ENCODE measurements around the gene AOAH.

AOAH gene

DNA sequence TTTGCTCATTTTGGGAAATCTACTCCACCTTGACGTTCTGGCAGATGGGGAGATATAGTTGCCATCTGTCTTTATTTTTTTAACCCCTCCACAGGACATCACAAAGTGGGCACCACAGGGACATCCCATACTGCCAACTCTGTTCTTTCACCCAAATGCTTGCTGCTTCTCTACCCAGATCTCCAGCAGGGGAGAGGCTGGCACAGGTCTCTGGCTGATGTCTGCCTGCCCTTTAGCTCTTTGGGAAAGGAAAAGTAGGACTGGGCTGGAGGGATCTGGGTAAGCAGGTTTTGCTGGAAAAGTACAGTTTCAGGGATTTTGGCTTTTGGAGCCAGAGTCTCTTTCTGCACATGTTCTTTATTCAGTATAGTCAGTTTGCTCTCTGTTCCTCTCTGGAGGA lies 178.0 kb downstream of the AOAH start:
- no peak for DNase-seq (ENCODE audit: low spot score)

DNA sequence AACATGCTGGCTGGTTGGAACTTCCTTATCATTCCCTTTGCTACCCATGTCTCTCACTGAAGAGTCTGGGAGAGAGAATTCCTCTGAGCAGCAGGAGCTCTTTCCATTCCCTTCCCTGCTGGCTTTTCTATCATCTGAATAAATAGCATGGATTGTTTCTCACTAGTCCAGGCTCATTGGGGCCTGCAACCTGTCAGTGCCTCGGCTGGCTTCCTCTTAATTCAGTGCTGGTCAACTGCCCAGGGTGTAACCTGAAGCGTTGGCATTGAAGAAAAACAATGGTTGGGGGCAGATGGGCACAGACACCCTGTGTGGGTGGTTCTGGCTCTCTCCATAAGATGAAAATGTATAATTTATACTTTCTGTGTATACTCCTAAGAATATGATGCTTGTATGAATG lies 179.0 kb downstream of the AOAH start:
- DNase-seq (ENCODE audit: low spot score): no peak

DNA sequence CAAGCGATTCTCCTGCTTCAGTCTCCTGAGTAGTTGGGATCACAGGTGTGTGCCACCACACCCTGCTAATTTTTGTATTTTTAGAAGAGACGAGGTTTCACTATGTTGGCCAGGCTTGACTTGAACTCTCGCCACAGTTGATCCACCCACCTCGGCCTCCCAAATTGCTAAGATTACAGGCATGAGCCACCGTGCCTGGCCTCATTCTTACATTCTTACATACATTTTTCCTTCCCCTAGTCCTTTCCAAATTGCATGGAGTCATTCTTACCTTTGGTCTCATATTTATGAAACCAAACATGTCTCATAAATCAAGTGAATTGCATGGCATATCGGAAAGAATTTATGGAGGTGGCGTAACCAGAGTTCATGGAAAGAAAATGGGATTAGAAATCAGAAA lies 186.2 kb downstream of the AOAH start:
- no peak for DNase-seq (ENCODE audit: low spot score)

DNA sequence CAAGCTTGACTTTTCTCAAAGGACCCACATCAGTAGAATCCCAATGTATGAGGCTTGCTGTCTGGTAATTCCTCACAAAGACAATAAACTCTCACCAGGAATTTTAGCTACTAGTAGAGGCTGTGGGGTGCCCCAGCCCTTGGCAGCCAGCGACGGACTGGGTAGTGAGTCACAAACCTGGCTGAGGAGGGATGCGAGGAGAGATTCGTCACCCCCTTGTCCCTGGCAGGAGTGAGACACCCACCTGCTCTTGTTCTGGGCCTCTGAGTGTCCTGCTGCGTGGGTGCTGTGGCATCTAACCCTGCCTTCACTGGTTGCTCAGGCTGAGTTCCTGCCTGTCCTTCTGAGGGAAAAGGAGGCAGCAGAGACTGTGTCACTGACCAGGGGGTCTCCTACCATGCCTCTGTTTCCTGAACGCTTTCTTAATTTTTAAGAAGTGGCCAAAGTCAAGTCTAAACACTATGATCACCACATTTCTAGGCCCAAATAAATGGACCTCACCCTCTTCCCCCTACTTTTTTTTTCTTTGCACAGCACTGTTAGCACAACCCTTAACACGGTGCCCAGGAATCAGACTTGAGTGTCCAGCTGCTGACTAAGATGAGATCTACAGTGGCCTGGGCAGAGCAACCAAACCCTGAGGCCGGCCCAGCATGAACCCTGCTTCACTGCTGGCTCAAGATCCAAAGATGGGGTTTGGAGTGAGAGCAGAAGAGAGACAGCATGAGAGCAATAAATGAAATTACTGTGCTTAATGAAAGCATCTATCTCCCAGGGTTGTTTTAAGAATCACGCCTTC lies 188.2 kb downstream of the AOAH start:
- DNase-seq (ENCODE audit: low spot score): no peak

GRCh38 chr7:36533717-36534116 lies 190.6 kb downstream of the AOAH start:
- DNase-seq (ENCODE audit: low spot score): no peak

DNA sequence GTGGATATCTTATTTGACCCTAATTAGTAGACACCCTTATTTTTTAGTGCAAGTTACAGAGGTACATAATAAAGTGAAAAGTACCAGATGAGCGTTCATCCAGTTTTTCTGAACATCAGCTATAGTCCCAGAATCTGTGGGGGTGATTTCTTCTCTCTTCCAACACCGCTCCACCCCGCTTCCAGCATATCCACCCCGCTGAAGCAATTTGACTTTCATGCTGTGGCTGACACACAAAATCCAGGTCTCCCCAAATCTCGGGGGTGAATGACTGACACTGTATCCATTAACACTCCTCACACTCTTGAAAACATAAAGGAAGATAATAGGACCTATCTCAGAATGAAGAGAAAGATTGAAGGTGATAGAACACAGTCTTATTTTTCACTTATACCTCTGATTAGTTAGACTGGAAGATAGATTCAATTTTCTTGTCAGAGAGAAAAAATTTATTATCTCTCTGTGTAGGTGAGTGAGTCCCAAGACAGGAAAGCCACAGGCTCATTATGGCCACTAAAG lies 191.3 kb downstream of the AOAH start:
- no peak for DNase-seq (ENCODE audit: low spot score)

DNA sequence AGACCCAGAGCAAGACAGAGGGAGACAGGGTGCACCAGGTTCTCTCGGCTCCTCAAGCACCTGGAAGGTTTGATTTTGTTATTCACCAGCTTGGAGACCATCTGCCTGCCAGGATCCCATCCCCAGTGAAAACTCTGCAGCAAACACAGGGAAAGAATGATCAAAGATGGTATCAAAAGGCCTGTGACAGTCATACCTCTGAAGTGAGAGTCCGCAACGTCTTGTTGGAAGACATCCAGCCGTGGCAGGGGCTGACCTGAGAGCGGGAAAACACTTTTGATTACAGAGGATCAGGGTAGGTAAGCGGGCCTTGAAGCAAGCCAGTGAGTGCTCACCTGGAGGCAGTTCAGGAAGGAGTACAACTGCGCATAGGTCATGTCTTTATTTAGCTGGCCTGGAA lies 192.3 kb downstream of the AOAH start:
- DNase-seq (ENCODE audit: low spot score): no peak

GRCh38 chr7:36530456-36530855 lies 193.8 kb downstream of the AOAH start:
- DNase-seq (ENCODE audit: low spot score): no peak

DNA sequence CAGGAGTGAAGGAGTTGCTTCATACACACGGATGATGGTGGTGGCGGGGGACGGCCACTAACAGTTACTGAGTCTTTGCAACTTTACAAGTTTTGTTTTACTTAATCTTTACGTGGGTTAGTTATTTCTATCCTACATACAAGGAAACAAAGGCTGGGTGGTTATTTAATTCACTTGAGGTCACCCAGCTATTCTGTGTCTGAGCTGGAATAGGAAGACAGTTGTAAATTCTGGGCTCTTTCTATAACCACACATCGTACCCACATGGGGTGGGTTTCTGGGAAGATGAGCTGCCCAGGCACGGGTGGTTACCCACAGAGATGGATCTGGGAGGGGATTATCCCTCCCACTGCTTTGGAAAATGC lies 196.8 kb downstream of the AOAH start:
- no peak for DNase-seq (ENCODE audit: low spot score)

GRCh38 chr7:36526863-36527548 lies 197.3 kb downstream of the AOAH start:
- peak; percentile 48 for DNase-seq (ENCODE audit: low spot score)

- DNase-seq (ENCODE audit: low spot score): no peak
Observed at GRCh38 chr7:36523371-36524101, 200.8 kb downstream of the AOAH start.

DNA sequence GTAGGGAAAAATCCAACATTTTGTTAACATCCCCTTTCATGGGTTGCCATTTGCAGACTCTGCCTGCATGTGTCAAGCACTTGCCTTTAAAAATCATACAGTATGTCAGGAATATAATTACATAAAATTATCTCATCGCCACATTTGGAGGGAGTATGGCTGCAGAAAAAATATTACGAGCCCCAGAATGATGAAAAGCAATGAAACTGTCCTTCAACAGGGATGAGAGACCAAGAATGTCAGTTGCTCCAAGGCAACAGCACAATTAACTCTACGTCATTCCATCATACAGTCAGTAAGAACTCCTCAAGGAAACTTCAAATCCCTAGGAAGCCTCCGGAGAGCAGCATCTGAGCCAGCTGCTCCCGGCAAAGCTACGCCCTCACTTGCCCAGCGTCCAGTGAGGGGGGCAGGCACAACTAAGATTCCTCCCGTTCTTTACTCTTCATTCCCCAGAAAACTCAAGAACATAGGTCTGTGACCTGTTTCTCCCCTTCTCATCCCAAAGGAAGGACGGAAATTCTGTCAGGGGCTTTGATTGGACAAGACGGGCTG lies 201.8 kb downstream of the AOAH start:
- DNase-seq (ENCODE audit: low spot score): no peak

- DNase-seq (ENCODE audit: low spot score): no peak
Observed at GRCh38 chr7:36521911-36522310, 202.4 kb downstream of the AOAH start.

DNA sequence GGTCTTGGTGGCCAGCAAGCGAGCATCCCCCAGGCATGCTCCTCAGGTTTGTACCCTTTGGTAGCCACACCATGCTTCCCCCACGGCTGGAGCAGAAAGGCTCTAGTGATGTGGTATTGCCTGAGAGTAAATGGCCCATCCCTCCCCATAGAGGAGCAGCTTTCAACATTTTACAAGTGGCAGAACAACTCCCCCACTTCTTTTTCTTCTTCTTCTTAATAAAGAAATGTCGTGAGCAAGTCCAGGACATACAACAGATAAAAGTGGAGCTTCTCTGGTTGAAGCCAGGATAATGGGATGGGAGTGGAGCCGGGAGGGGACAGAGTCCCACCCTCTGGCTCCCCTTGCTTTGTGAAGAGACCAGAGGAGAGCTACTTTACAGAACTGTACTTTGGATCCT lies 203.2 kb downstream of the AOAH start:
- DNase-seq (ENCODE audit: low spot score): no peak

DNA sequence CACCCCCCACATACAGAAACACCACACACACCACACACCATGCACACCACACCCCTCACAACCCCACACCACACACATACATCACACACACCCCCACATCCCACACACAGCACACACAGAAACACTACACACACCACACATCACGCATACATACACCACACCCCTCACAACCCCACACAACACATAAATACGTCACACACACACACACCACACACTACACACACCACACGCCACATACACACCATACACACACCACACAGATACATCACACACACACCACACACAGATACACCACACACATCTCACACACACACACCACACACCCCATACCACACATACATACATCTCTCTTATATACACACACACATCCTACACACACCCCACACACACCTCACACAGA lies 208.4 kb downstream of the AOAH start:
- no peak for DNase-seq (ENCODE audit: low spot score)

GRCh38 chr7:36514289-36515243 lies 209.7 kb downstream of the AOAH start:
- DNase-seq (ENCODE audit: low spot score): no peak

DNA sequence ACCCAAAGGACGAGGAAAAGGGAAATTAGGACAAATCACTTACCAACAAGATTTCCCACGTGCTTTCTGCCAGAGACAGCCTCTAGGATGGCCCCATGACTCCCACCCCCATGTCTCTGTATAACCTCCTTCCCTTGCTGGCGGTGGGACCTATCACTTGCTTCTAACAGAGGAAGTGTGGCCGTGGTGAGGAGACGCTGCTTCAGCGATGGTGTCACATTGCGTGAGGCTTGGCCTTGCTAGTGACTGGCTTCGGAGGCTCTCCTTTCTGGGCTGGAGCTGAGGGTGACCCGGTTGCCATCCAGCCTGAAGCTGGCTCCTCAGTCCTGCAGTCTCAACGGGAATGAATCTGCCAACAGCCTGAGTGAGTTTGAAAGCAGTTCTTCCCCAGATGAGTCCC lies 210.9 kb downstream of the AOAH start:
- no peak for DNase-seq (ENCODE audit: low spot score)

DNA sequence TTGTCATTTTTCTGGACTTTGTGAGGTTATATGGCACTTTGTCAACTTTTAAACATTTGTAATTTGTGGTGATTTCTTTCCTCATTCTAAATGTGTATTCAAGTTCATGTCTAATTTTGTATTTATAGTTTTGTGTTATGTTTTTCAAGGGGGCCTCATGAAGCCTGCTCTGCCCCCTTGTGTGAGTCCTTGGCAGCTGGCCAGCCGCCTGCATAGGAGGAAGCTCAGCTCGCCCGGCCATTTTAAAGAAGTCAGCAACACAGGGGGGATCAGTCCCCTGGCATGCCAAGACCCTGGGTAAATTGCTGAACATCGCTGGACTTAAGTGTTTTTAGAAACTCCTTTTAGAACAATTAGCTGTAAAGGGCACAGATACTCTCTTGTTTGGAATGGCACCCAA lies 211.7 kb downstream of the AOAH start:
- DNase-seq (ENCODE audit: low spot score): no peak

DNA sequence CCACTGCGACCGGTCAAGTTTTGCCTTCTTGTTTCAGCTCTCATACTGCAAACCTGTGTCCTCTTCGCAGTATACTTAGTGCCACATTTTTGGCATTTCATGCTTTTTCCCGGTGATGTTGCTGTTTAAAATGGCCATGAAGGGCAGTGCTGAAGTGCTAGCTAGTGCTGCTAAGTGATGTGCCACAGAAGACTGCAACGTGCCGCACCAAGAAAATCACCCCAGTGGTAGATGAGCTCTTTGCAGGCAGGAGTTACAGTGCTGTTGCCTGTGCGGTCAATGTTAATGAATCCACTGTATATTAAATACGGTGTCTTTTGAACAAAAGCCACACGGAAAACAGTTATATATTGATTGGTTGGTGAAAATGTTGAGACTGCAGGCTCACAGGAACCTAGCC lies 214.3 kb downstream of the AOAH start:
- no peak for DNase-seq (ENCODE audit: low spot score)

DNA sequence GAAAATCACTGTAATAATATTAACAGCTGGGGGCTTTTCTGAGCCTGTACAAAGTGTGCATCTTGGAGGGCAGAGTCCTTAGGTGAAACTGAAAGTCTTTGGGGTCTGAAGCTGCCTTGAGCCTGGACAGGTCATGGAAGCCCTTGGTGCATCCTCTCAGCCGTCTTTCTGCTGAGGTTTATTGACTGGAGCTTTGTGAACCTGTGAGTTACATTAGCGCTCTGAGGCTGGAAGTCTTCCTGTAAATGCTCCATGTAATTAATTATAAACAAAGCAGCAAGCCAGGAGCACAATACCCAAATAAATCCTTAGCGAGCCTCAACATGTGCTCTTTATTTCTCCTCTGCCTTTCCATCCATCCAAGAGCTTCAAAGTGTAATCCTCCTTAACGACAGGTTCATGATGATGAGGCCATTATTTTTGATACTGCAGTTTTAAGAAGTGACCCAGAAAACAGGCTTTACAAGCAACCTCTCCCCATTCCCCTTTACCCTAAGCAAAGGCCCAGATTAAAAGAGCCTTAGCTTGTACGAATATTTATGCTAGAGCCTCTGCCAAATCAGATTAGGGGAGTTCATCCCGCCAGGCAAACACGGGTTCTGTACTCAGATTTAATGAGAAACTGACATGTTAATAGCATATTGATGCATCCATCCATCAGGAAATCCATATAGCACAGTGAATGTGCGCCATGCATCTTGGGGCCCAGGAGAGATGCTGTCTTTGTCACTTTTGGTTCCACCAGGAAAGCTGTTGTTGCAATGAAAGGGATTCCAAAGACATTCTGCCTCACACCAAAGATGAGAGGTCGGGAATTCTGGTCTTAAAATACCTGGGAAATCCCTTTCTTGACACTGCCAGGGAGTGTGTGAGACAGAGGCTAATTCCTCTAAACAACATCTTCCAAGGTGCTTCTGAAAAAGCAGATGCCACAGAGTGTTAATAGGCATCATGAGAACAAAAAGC lies 216.5 kb downstream of the AOAH start:
- no peak for DNase-seq (ENCODE audit: low spot score)
